ENCODE measurements around the gene ATP6V0A1.
"Not testable (repeated sequence)": the region's sequence is repeated elsewhere in the genome, so short reads cannot be mapped to it uniquely, and the experiment has no call there.

ATP6V0A1 gene

DNA sequence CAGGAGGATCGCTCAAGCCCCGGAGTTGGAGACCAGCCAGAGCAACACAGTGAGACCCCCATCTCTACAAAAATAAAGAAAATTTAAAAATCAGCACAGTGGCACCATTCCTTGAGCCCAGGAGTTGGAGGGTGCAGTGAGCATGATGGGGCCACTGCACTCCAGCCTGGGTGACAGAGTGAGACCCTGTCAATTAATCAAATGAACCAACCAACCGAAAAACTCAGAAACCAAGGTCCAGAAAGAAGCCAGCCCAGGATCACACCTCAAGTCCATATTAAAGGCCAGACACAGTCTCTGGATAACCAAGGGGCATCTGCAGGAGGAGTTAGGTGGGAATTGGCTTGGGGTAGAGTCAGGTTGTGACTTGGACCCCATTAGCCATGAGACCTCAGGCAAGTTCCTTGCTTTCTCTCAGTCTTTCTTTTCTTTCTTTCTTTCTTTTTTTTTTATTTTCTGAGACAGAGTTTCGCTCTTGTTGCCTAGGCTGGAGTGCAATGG lies 96.5 kb downstream of the ATP6V0A1 start:
- peak overlapping the region; percentile 97 for H3K4me3 ChIP-seq (ENCODE audit: low read depth, low read length)
- TF ChIP-seq, protein P1, sequence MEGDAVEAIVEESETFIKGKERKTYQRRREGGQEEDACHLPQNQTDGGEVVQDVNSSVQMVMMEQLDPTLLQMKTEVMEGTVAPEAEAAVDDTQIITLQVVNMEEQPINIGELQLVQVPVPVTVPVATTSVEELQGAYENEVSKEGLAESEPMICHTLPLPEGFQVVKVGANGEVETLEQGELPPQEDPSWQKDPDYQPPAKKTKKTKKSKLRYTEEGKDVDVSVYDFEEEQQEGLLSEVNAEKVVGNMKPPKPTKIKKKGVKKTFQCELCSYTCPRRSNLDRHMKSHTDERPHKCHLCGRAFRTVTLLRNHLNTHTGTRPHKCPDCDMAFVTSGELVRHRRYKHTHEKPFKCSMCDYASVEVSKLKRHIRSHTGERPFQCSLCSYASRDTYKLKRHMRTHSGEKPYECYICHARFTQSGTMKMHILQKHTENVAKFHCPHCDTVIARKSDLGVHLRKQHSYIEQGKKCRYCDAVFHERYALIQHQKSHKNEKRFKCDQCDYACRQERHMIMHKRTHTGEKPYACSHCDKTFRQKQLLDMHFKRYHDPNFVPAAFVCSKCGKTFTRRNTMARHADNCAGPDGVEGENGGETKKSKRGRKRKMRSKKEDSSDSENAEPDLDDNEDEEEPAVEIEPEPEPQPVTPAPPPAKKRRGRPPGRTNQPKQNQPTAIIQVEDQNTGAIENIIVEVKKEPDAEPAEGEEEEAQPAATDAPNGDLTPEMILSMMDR (IDR thresholded peaks at IDR 0.05; ENCODE audit: insufficient read depth, low read depth, low read length, missing control alignments), result no peak
- DNase-seq (ENCODE audit: low read depth), result no peak

- DNase-seq (ENCODE audit: low read depth); H3K4me3 ChIP-seq (ENCODE audit: low read depth, low read length): not testable (repeated sequence)
These were observed 97.4 kb downstream of the ATP6V0A1 start for GRCh38 chr17:42555961-42556617.

GRCh38 chr17:42559075-42559474 lies 100.4 kb downstream of the ATP6V0A1 start:
- TF ChIP-seq, protein P1 (IDR thresholded peaks at IDR 0.05; ENCODE audit: insufficient read depth, low read depth, low read length, missing control alignments), result no peak
- H3K4me3 ChIP-seq (ENCODE audit: low read depth, low read length), result no peak overlapping the region
- DNase-seq (ENCODE audit: low read depth), result no peak

- DNase-seq (ENCODE audit: low read depth), result no peak
- H3K4me3 ChIP-seq (ENCODE audit: low read depth, low read length), result no peak overlapping the region
- TF ChIP-seq, protein P1 (IDR thresholded peaks at IDR 0.05; ENCODE audit: insufficient read depth, low read depth, low read length, missing control alignments), result no peak
These were observed 101.6 kb downstream of the ATP6V0A1 start for GRCh38 chr17:42560246-42560645.

DNA sequence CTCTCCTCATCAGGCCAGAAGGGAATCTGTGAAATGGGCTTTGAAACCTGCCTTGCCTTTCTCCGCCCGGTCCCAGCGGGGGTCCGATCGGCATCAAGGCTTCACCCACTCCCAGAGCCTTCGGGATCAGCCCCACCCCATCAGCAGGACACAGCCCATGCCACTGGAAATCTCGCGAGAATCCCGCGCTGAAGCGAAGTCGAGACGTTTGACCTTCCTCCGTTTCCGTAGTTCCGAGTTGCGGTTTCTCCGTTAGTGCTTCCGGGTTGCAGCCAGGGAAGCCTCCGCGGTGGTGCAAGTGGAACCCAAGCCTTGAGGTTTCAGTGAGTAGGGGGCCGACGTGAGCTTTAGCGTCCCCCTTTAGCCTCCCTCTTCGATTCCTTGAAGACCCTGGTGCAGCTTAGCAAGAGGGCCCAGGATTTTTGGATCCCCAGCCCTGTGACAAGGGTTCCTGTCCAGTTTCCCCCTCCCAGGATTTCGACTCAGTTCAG lies 103.3 kb downstream of the ATP6V0A1 start, which contains the start of gene COASY:
TSS of gene COASY (plus strand) at position 252 of the 491 bp plus-strand sequence. CDS start 475 bp downstream, outside the sequence.
- peak; percentile 98 for DNase-seq (ENCODE audit: low read depth)
- TF ChIP-seq, protein P1 (IDR thresholded peaks at IDR 0.05; ENCODE audit: insufficient read depth, low read depth, low read length, missing control alignments), result no peak
- H3K4me3 ChIP-seq (ENCODE audit: low read depth, low read length), result peak within 1 kb of the TSS; percentile 87

DNA sequence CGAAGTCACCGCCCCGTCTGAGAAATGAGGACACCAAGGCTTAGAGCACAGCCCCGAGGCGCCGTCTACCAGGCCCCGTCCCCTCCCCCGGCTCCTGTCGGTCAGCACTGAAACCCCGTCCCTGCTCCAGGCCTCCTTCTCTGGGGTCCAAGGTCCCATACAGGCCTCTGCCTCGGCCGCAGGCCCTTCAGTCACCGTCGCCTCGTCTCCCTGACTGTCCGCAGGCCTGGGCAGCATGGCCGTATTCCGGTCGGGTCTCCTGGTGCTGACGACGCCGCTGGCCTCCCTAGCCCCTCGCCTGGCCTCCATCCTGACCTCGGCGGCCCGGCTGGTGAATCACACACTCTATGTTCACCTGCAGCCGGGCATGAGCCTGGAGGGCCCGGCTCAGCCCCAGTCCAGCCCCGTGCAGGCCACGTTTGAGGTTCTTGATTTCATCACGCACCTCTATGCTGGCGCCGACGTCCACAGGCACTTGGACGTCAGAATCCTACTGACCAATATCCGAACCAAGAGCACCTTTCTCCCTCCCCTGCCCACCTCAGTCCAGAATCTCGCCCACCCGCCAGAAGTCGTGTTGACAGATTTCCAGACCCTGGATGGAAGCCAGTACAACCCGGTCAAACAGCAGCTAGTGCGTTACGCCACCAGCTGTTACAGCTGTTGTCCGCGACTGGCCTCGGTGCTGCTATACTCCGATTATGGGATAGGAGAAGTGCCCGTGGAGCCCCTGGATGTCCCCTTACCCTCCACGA lies 103.9 kb downstream of the ATP6V0A1 start:
- H3K4me3 ChIP-seq (ENCODE audit: low read depth, low read length), result peak overlapping the region; percentile 87
- TF ChIP-seq, protein P1 (IDR thresholded peaks at IDR 0.05; ENCODE audit: insufficient read depth, low read depth, low read length, missing control alignments), result no peak
- DNase-seq (ENCODE audit: low read depth), result no peak

DNA sequence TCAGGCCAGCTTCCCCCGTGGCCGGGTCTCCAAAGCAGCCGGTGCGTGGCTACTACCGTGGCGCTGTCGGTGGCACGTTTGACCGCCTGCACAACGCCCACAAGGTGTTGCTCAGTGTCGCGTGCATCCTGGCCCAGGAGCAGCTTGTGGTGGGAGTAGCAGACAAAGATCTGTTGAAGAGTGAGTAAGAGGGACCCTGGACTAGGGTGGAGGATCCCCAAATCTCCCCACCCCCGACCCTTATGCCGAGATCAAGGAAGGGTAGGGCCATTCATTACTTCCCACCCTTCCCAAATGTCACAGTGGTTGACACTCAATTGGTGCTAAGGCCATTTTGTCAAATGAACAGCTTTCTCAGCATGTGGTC lies 104.4 kb downstream of the ATP6V0A1 start:
- DNase-seq (ENCODE audit: low read depth), result peak; percentile 62
- peak overlapping the region; percentile 87 for H3K4me3 ChIP-seq (ENCODE audit: low read depth, low read length)
- TF ChIP-seq, protein P1 (IDR thresholded peaks at IDR 0.05; ENCODE audit: insufficient read depth, low read depth, low read length, missing control alignments), result no peak

Data from GM12865 (cell line).